GM08714 (cell line): ENCODE results near the gene LMO4.

Experiments
- H3K4me3 ChIP-seq: fragments of 200-500 bp; sonication (Bioruptor generic); 2 replicates; pipeline ENCODE4 v1.5.1; 2014; ENCODE audit warnings: mild to moderate bottlenecking, low read length, inconsistent platforms
- ZNF274 ChIP-seq: IDR thresholded peaks from 2 replicates; pipeline ENCODE4 v1.6.1; 2012; ENCODE audit warnings: mild to moderate bottlenecking, low read depth, low read length

Gene LMO4

DNA sequence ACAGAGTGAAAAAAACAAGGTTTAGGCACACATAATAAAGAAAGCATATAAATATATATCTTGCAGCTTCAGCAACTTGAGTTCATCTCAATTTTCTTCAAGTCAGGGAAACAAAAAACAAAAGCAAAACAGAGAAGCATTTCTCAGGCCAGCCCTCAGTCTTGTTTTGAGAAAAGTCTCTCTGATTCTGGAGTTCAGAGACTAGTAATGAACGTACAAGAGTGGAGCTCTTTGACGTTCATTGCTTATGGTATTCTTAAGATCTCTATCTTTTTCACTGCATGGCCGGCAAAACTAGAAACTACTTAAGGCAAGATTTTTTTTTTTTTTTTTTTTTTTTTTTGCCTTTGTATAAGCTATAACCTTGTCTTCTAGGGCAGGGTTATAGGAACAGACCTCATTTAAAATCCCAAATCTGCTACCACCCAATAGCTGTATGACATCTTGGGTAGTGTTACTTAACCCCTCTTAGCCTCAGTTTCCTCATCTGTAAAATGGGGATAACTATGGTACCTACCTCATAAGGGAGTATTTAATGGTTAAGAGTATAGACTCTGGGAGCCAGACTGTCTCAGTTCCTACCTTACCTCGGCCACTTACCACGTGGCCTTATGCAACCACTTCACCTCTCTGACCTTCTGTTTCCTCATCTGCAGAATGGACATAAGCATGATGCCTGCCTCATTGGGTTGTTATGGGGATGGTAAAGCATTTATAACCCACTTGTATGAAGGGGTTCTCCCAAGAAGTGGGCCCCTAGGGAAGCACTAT is 33.6 kb downstream of the LMO4 start:
- H3K4me3 ChIP-seq = no peak overlapping the region
- no peak for TF ChIP-seq ZNF274

DNA sequence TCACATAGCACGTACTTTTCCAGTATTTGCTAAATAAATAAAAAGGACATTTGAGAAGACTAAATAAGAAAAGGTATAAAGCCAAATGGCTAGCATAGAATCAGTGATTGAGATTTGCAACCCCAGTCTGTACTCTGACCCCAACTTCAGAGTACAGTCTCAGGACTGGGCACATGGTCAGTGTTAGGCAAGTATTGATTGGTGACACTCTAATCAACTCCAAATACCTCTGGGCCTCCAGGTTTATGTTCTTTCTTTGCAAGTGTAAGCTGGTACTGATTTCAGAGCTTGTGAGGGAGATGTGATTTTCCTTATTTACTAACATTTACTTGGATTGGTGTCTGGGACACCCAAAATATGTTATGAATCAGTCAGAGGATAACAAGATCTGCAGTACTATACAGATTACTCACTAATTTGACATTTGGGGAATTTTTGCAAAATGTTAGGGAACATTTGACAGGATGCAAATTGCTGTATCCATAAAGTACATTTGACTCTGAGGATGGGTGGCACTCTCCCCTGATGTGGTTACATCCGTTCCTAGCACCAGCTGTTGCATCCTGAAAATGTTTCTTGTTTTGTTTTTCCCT is 34.2 kb downstream of the LMO4 start:
- TF ChIP-seq ZNF274 = no peak

DNA sequence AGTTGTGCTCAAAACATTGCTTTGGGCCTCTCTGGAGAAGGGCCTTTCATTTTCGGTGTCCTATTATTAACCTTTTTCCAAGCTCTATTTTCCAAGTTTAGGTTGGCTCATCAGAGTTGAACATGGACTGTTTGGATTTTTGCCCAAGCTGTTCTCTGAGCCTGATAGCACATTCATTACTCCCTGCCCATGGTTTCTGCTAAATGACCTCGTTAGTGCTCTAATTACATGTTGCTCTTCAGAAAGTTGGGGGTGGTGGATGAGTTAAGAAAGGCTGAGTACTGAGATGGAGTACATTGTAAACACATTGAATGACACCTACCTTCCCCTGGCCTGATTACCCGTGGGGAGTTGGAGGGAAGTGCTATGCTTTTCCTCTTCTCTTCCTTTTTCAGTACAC is 38.9 kb downstream of the LMO4 start:
- no peak for TF ChIP-seq ZNF274
- no peak overlapping the region for H3K4me3 ChIP-seq

More for the DNA sequence above, 34.2 kb downstream of the LMO4 start:
- H3K4me3 ChIP-seq = no peak overlapping the region

DNA sequence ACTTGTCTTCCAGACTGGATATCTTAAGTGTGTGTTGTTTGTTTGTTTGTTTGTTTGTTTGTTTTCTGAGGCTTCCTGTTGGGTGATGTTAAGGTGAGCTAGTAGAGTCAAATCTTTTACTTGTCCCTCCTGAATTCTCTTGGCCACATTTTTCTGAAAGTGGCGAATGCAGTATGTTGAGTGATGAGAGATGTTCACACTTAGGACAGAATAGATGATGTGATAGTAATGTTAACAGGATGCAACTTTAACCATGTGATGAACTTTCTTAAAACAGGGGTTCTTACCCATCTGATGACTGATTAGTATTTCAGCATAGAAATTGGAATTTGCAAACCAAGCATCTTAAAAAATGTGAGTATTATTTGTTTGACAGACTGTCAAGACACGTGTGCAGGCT is 40.2 kb downstream of the LMO4 start:
- no peak overlapping the region for H3K4me3 ChIP-seq
- TF ChIP-seq ZNF274 = no peak

DNA sequence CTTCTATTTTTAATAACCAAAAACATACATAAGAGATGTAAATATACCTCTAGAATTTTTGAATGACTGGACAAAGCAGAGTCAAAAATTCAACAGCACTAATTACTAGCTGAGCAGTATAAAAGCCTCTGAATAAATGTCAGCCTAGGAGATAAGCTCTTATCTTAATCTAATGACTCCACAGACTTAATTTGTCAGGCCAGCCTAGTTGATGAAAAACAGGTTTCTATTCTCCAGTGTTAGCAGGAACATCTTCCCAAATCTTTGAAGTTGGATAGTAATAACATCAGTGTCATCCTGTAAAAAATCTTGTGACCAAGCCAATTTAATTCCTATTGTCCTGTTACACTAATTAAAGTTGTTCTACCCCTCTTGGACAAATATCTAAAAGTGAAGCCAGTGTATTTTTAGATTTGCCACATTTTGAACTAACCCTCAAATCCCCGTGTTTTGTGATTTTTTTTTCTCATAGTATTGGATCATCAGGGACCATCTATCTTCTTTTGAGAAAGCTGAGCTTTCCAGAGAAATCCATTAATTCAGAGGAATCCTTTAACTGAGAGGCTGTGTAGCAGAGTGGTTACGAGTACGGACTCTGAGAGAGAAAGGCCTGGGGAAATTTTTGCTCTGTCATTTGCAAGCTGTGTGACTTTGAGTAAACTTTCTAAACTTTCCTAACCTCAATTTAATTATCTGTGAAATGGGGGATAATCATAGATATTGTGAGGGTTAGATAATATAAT is 41.2 kb downstream of the LMO4 start:
- H3K4me3 ChIP-seq = no peak overlapping the region
- TF ChIP-seq ZNF274 = no peak

DNA sequence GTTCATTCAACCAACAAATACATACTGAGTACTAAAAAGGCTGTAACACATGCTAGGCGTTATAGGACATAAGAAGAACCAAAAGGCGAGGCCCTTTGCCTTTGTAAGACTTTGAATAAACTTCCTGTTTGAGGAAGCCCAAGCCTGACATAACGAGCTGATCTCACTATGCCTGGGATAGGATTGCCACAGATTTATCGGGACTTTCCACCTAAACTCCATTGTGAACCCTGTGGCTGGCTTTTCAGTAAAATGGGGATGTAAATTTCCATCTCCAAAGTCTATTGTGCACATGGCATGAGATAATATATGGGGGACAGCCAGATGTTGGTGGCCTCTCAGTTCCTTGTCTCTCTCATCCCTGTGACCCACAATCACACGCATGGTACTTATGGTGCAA is 41.9 kb downstream of the LMO4 start:
- no peak for TF ChIP-seq ZNF274
- H3K4me3 ChIP-seq = no peak overlapping the region

DNA sequence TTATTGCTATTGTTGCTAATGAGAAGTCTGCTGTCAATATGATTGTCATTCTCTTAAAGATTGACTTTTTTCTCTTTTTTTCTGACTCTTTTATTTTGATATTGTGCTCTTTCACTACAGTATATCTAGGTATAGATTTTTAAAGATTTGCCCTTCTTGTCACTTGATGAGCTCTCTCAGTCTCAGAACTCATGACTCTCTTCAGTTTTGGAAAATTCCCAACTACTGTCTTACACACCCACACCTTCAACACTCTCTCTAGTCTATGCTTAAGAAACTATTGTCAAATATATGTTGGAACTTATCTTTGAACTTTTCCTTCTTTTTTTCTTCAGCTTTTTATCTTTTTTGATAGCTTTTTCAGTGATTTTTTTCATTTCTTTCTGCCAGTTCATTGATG is 50.6 kb downstream of the LMO4 start:
- H3K4me3 ChIP-seq = no peak overlapping the region
- TF ChIP-seq ZNF274 = no peak

DNA sequence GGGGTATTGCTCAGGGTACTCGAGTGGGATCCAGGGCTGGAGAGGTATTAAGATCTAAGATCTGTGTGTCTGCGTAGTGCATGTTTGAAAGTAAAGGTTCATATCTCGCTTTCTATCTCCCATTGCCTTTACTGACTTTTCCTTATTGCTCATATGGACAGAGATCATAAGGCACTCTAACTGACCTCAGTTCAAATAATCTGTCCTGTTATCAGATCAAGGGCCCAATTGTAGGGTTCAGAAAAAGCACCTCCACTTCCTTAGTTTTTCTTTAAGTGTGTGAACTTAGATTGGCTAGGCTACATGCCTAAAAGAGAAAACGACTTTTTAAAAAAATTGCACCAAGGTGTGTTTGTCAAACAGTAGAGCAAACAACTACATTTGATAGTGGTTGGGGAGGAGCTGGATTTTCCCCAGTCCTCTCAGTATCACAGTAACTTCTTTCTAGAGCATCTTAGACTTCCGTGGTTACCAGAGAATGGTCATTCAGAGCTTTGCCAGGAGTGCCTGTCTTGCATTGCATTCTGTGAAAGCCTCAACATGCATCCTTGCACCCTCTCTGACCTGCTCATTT is 57.6 kb downstream of the LMO4 start:
- H3K4me3 ChIP-seq = no peak overlapping the region
- no peak for TF ChIP-seq ZNF274

DNA sequence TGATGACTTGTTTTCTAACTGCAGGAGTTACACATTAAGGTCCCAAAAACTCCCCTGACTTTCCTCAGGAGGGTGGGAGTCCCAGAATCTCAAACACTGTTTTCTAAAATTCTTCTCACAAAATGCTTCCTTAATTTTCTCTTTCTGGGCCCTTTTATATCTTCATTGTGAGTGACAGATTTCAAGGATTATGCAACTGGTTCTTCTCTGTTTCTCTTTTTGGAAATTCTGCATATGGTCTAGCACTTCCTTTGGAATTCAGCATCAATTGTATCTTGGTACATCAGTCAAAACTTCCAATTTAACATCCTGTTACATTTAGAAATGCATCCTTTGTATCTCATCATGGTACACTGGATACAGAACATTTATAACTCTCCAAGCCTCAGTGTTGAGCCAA is 59.7 kb downstream of the LMO4 start:
- TF ChIP-seq ZNF274 = no peak
- H3K4me3 ChIP-seq = no peak overlapping the region

DNA sequence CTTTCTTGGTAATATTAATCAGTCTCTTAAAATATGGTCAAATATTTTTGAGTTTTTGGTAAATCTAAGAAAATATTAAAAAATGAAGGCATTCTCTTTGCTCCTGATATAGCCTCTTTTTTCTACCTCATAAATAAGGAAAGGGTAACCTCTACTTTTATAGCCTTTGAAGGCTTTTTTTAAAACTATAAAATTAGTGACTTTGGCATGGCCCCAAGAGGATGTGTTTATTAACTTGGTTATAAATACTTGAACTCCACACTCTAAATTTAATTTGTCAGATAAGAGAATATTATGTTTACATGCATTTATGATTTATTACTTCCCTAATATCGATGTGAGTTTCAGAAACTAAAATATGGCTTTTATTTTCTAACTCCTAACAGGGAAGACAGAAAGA is 60.3 kb downstream of the LMO4 start:
- no peak overlapping the region for H3K4me3 ChIP-seq
- no peak for TF ChIP-seq ZNF274

DNA sequence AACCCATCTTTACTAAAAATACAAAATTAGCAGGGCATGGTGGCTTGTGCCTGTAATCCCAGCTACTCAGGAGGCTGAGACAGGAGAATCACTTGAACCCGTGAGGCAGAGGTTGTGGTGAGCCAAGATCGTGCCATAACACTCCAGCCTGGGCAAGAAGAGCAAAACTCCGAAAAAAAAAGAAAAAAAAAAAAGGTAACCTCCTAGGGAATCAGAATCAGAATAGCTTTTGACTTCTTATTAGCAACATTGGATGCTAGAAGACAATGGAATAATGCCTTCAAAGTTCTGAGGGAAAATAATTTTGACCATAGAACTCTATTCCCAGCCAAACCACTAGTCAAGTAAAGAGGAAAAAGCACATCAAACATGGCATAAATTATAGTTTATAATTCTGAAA is 60.9 kb downstream of the LMO4 start:
- H3K4me3 ChIP-seq = no peak overlapping the region
- TF ChIP-seq ZNF274 = no peak

DNA sequence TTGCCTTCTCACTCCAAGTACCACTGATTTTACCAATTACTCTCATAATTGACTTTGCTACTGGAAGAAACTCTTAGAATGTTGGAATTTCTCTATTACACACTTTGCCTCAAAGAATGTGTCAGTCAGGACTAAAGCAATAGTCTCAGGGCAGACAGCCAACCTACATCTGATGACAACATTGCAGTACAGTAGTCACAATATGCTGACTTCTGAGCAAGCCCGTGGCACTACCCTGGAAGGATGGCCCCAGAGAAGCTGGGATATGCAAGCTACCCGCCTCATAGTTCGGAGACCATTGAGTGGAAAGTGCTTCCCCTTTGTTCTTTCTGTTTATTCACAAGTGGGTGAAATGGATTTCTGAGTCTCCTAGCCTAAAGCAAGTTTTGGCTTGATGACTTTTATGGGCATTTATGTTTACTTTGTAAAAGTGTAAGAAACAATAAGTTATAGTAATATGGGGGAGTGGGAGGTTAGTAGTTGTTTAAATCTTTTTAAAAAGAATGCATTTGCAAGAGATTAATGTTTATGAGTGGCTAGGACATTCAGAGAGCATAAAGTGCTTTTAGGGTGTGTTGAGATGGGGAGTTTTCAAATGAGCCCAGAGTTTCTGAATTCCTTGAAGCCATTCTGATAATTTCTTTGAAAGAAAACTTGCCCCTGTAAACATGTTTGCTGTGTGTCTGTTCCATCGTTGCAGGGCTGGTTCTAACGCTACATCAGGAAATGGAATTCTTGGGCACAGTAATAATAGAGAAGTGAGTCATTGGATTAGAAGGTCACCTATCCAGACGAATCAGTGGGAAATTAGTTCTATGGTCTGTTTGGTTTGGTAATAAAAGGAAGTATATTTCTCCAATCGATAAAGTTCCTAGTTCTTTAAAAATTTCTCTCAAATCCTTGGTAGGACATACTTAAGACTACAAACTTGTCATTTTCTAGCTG is 63.8 kb downstream of the LMO4 start:
- no peak overlapping the region for H3K4me3 ChIP-seq
- TF ChIP-seq ZNF274 = no peak

DNA sequence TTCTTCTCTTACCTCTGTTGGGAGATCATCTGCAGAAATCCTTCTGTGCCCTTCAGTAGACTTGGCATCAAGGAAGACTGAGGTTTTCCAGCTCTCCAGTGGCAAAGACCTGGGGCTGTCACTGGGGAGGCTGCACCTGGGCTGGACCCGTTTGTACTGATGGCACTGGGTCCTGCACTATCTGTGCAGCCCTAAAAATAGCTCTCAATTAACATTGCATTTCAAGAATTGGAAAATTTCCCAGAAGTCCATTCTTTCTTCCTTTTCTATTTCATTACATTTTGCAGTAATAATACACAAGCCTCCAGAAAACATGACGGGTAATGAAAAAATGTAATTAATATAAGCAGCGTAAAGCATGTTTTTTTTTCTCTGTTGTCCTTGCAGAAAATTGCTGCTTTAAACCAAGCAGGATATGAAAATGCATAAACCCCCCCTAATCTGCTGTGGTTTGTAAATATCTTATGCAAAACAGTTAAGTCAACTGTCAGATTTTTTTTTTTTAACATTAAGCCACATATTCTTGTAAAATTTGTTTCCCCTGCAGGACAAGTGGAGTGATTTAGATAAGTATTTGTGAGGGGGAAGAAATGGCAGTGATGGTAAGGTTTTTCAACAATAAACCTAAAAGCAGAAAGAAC is 64.9 kb downstream of the LMO4 start:
- no peak for TF ChIP-seq ZNF274
- H3K4me3 ChIP-seq = no peak overlapping the region

DNA sequence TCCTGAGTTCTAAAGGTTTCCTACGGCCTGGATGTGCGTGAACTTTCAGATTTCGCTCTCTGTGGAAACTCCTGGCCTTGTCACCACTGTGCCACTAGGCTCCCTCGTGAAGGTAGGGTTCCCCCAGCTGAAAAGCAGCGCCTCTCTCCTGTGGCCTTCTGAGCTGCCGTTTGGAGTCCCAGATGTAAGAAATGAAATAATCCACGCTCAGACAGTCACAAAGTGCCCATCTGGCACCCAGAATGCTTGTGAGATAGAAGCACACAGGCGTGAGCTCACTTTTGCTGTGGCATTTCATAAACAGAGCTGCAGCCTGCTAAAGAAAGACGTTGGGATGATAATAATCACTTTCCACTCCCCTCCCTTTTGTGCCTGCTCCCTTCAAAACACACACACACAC is 65.8 kb downstream of the LMO4 start:
- H3K4me3 ChIP-seq = no peak overlapping the region
- no peak for TF ChIP-seq ZNF274
